Body of pancreas (tissue), 4 donors: ENCODE data around the gene ADAMTSL3. TPM values are rescaled to one million over a fixed set of nuclear protein-coding genes. Genes with fewer than 3 reads are reported as not detected.

ENCODE experiments used
- ATAC-seq: fragments of 150-250 bp; one replicate; pipeline ENCODE4 v1.9.1; 2016
- DNase-seq, 4 donors: peaks; one replicate each; pipeline ENCODE4 v3.0.0-alpha.2; 2019
- H3K27ac ChIP-seq, 4 donors: fragments of 200-600 bp; sonication (generic); 1 replicate in 3 of 4; 2 replicates in 1 of 4; pipeline versions ENCODE4 v1.5.1 to v1.6.1; 2016 to 2019; ENCODE audit warnings: mild to moderate bottlenecking in 1 of 4, mixed read lengths in 1 of 4, moderate library complexity in 1 of 4
- H3K27me3 ChIP-seq, 2 donors: fragments of 200-600 bp; sonication (generic); one replicate each; pipeline ENCODE4 v1.6.0; 2016; ENCODE audit warnings: mild to moderate bottlenecking in 1 of 2
- H3K36me3 ChIP-seq, 2 donors: fragments of 200-600 bp; sonication (generic); replicated peaks in 1 of 2; 2 replicates each; pipeline ENCODE4 v1.5.1; 2016; ENCODE audit warnings: low read depth in 2 of 2; ENCODE audit not compliant: insufficient read depth in 1 of 2
- H3K4me1 ChIP-seq: fragments of 200-600 bp; sonication (generic); one replicate; pipeline ENCODE4 v1.6.0; 2016
- H3K4me3 ChIP-seq, 2 donors: fragments of 200-600 bp; sonication (generic); 1 replicate in 1 of 2; 2 replicates in 1 of 2; pipeline ENCODE4 v1.5.1; 2016 to 2019
- H3K9me3 ChIP-seq, 3 donors: fragments of 200-600 bp; sonication (generic); 1 replicate in 2 of 3; 2 replicates in 1 of 3; pipeline ENCODE4 v1.5.1; 2016
- CTCF ChIP-seq, 7 experiments: fragments of 450-650 bp in 4 of 7; fragments of 200-600 bp in 3 of 7; sonication (generic) in 3 of 7; IDR thresholded peaks; one replicate each; pipeline ENCODE4 v1.5.1; 2016 to 2019; ENCODE audit warnings: antibody characterized with exemption in 7 of 7
- POLR2A ChIP-seq, 3 donors: fragments of 450-650 bp; IDR thresholded peaks; one replicate each; pipeline ENCODE4 v1.6.1; 2016; ENCODE audit warnings: antibody characterized with exemption in 3 of 3, mild to moderate bottlenecking in 2 of 3
- WGBS, 2 donors: methylation state at CpG; one replicate each; pipeline ENCODE4 v1.1.5; 2017; 5-methylcytosine and 5-hydroxymethylcytosine counted together
- intact Hi-C: fragments of 100-400 bp; cut with DNase I; formaldehyde crosslinking; loops from one replicate; pipeline ENCODE4 v1.15.1; 2023
- total RNA-seq, 2 donors: library from RNA; depleted of rRNA; stranded (reverse); fragments of >200 nt; gene quantifications; one replicate each; pipeline ENCODE4 v1.1.0, GENCODE V29; 2016

The ADAMTSL3 gene
- total RNA-seq = 10 to 100 TPM in 1 of 2 donors, 1 to 10 TPM in 1; 7.8 to 10.2 TPM

- TF ChIP-seq POLR2A (IDR thresholded peaks at IDR 0.05) = peak in 2 of 3 donors; percentile 13 to 23
- peak in 4 of 7 experiments; percentile 6 to 38 (median 24) for TF ChIP-seq CTCF (IDR thresholded peaks at IDR 0.05)
- H3K27ac ChIP-seq = peak within 1 kb of the TSS; percentile 61 to 75 (median 68)
- intact Hi-C loops = no loop called here
- H3K4me1 ChIP-seq = peaks cover 52% of the 10 kb centered on the region
- H3K9me3 ChIP-seq = no peaks in the 10 kb centered on the region
- DNase-seq = peak; percentile 83 to 89 (median 88)
- peak; percentile 82 for ATAC-seq
- H3K4me3 ChIP-seq = peak within 1 kb of the TSS; percentile 26 to 41
- 0 to 1% methylated on average over 10 to 41 of the region's 105 CpGs for WGBS, 2 donors
- no peaks in the 10 kb centered on the region for H3K36me3 ChIP-seq
- H3K27me3 ChIP-seq = no peaks in the 10 kb centered on the region
Observed at GRCh38 chr15:83653639-83654378, at the start of gene ADAMTSL3. ADAMTSL3 (plus strand) TSS chr15:83654123; CDS start chr15:83655762, 1,639 bp downstream.

- intact Hi-C loops = no loop called here
Observed at GRCh38 chr15:83604549-83604948, 49.4 kb upstream of the ADAMTSL3 start.

GRCh38 chr15:83605111-83605945 is 48.6 kb upstream of the ADAMTSL3 start:
- no peak for TF ChIP-seq POLR2A (IDR thresholded peaks at IDR 0.05)
- TF ChIP-seq CTCF (IDR thresholded peaks at IDR 0.05) = no peak
- no peak overlapping the region for H3K4me3 ChIP-seq
- DNase-seq = peak in 2 of 4 donors; percentile 13 to 25
- WGBS, 2 donors = 61 to 66% methylated on average over 7 of the region's 7 CpGs
- H3K27me3 ChIP-seq = no peaks in the 10 kb centered on the region
- intact Hi-C loops = no loop called here
- no peak overlapping the region for H3K27ac ChIP-seq
- no peaks in the 10 kb centered on the region for H3K4me1 ChIP-seq
- H3K9me3 ChIP-seq = no peaks in the 10 kb centered on the region
- no peaks in the 10 kb centered on the region for H3K36me3 ChIP-seq
- ATAC-seq = no peak

More at GRCh38 chr15:83604549-83604948, 49.4 kb upstream of the ADAMTSL3 start:
- DNase-seq (no peak), ATAC-seq (no peak)
- H3K4me1 ChIP-seq = no peaks in the 10 kb centered on the region
- WGBS, 2 donors = 90 to 95% methylated on average over 1 of the region's 1 CpG
- no peaks in the 10 kb centered on the region for H3K9me3 ChIP-seq
- H3K27ac ChIP-seq = no peak overlapping the region
- TF ChIP-seq POLR2A (IDR thresholded peaks at IDR 0.05) (no peak), CTCF (IDR thresholded peaks at IDR 0.05) (no peak)
- H3K36me3 ChIP-seq = no peaks in the 10 kb centered on the region
- no peak overlapping the region for H3K4me3 ChIP-seq
- no peaks in the 10 kb centered on the region for H3K27me3 ChIP-seq

- ATAC-seq (no peak), DNase-seq (no peak)
- WGBS, 2 donors = 87 to 94% methylated on average over 3 of the region's 3 CpGs
- intact Hi-C loops = no loop called here
- Histone ChIP-seq H3K9me3 (no peaks in the 10 kb centered on the region), H3K27ac (no peak overlapping the region), H3K4me3 (no peak overlapping the region), H3K27me3 (no peaks in the 10 kb centered on the region), H3K4me1 (peaks cover 9% of the 10 kb centered on the region), H3K36me3 (no peaks in the 10 kb centered on the region)
- no peak for TF ChIP-seq POLR2A (IDR thresholded peaks at IDR 0.05)
- no peak for TF ChIP-seq CTCF (IDR thresholded peaks at IDR 0.05)
Observed at GRCh38 chr15:83610132-83610531, 43.8 kb upstream of the ADAMTSL3 start.
